H1 (cell line): ENCODE measurements around the gene UHMK1. TPM values are rescaled to one million over a fixed set of nuclear protein-coding genes. Genes with fewer than 3 reads are reported as not detected.

Source experiments
- CTCF ChIA-PET: fragments of 300-600 bp; sonication (Branson Sonifier 250); formaldehyde crosslinking; loops from one replicate; lab custom pipeline; 2021; ENCODE audit not compliant: partially characterized antibody; lab: Charles Lee
- POLR2A ChIA-PET: fragments of 300-600 bp; sonication (Branson Sonifier 250); formaldehyde crosslinking; loops from one replicate; lab custom pipeline; 2021; ENCODE audit warnings: inconsistent platforms; ENCODE audit not compliant: partially characterized antibody; lab: Charles Lee
- DNase-seq, 2 experiments: peaks; one replicate each; pipeline versions ENCODE4 v3.0.0 to v3.0.0-alpha.2; 2010 to 2022; ENCODE audit warnings: low spot score in 2 of 2, low read depth in 1 of 2, mixed read lengths in 1 of 2
- FAIRE-seq: peaks from 2 replicates; lab custom pipeline; 2011; peaks lifted over from hg19 to GRCh38; lab: Jason Lieb, UNC
- H2AFZ ChIP-seq: 2 replicates; pipeline ENCODE4 v1.8.1; 2012; ENCODE audit warnings: low read length, inconsistent platforms
- H2AK5ac ChIP-seq: 2 replicates; pipeline ENCODE4 v1.6.1; 2013; ENCODE audit warnings: low read depth, low read length
- H2BK120ac ChIP-seq: replicated peaks from 2 replicates; pipeline ENCODE3; 2013; ENCODE audit warnings: low read depth, low read length, inconsistent platforms
- H2BK12ac ChIP-seq: 2 replicates; pipeline ENCODE4 v1.6.1; 2013; ENCODE audit warnings: low read depth, low read length
- H2BK15ac ChIP-seq: 2 replicates; pipeline ENCODE4 v1.6.1; 2013; ENCODE audit warnings: low read length
- H2BK20ac ChIP-seq: 2 replicates; pipeline ENCODE4 v1.6.1; 2013; ENCODE audit warnings: low read length
- H2BK5ac ChIP-seq: 2 replicates; pipeline ENCODE4 v1.6.1; 2013; ENCODE audit warnings: low read depth, low read length
- H3K14ac ChIP-seq: 2 replicates; pipeline ENCODE4 v1.6.1; 2013; ENCODE audit warnings: inconsistent platforms; ENCODE audit not compliant: insufficient read length
- H3K18ac ChIP-seq: 2 replicates; pipeline ENCODE4 v1.6.1; 2013; ENCODE audit warnings: low read length; ENCODE audit errors: extremely low read depth
- H3K23ac ChIP-seq: 2 replicates; pipeline ENCODE4 v1.6.1; 2013; ENCODE audit warnings: inconsistent platforms; ENCODE audit not compliant: insufficient read length
- H3K23me2 ChIP-seq: 2 replicates; pipeline ENCODE4 v1.6.1; 2013; ENCODE audit warnings: low read depth, low read length
- H3K27ac ChIP-seq: 2 replicates; pipeline ENCODE4 v1.6.1; 2011; ENCODE audit warnings: low read depth, low read length, inconsistent platforms
- H3K27me3 ChIP-seq, 4 experiments: replicated peaks in 1 of 4; 1 replicate in 1 of 4; 2 replicates in 3 of 4; pipeline versions ENCODE4 v1.6.1 to v1.8.1; 2011 to 2013; ENCODE audit warnings: low read length in 3 of 4, mild to moderate bottlenecking in 3 of 4, inconsistent platforms in 2 of 4, mixed read lengths in 2 of 4, moderate library complexity in 1 of 4; ENCODE audit not compliant: control insufficient read depth in 3 of 4, insufficient read depth in 3 of 4; ENCODE audit errors: extremely low read depth in 1 of 4
- H3K36me3 ChIP-seq, 4 experiments: 2 replicates each; pipeline versions ENCODE4 v1.6.1 to v1.8.1; 2011 to 2013; ENCODE audit warnings: mild to moderate bottlenecking in 4 of 4, low read length in 3 of 4, moderate library complexity in 2 of 4, control low read depth in 1 of 4, inconsistent platforms in 1 of 4; ENCODE audit not compliant: insufficient read depth in 4 of 4, control insufficient read depth in 2 of 4
- H3K4ac ChIP-seq: replicated peaks from 2 replicates; pipeline ENCODE3; 2013; ENCODE audit warnings: low read length, low read depth, mixed read lengths, inconsistent platforms; ENCODE audit not compliant: insufficient read length
- H3K4me1 ChIP-seq, 4 experiments: replicated peaks in 1 of 4; 1 replicate in 1 of 4; 2 replicates in 3 of 4; pipeline versions ENCODE4 v1.6.1 to v1.8.1; 2011 to 2013; ENCODE audit warnings: low read length in 3 of 4, inconsistent platforms in 2 of 4, mixed read lengths in 1 of 4; ENCODE audit not compliant: insufficient read depth in 4 of 4, control insufficient read depth in 3 of 4
- H3K4me2 ChIP-seq, 2 experiments: 2 replicates each; pipeline versions ENCODE4 v1.6.1 to v1.8.1; 2011 to 2013; ENCODE audit warnings: low read depth in 2 of 2, low read length in 2 of 2, control low read depth in 1 of 2, inconsistent platforms in 1 of 2, mild to moderate bottlenecking in 1 of 2; ENCODE audit not compliant: insufficient read depth in 1 of 2
- H3K4me3 ChIP-seq, 4 experiments: fragments of 200-600, 300-600 bp in 1 of 4; sonication (generic), shearing (Covaris generic), sonication (Bioruptor Twin) in 1 of 4; 2 replicates each; pipeline versions ENCODE4 v1.5.1 to v1.8.1; 2011 to 2016; ENCODE audit warnings: low read length in 4 of 4, low read depth in 3 of 4, control low read depth in 2 of 4, inconsistent platforms in 2 of 4, mild to moderate bottlenecking in 2 of 4, mixed read lengths in 1 of 4, moderate library complexity in 1 of 4; ENCODE audit not compliant: insufficient read depth in 2 of 4; ENCODE audit errors: extremely low read depth in 1 of 4
- H3K56ac ChIP-seq: replicated peaks from 2 replicates; pipeline ENCODE3; 2013; ENCODE audit warnings: low read depth, mild to moderate bottlenecking, mixed read lengths, low read length, inconsistent platforms; ENCODE audit not compliant: insufficient read length
- H3K79me1 ChIP-seq: 2 replicates; pipeline ENCODE4 v1.6.1; 2013; ENCODE audit warnings: low read depth, low read length, control low read depth
- H3K79me2 ChIP-seq, 2 experiments: 2 replicates each; pipeline versions ENCODE4 v1.6.1 to v1.8.1; 2012 to 2013; ENCODE audit warnings: low read length in 2 of 2, mild to moderate bottlenecking in 2 of 2, inconsistent platforms in 1 of 2; ENCODE audit not compliant: insufficient read depth in 2 of 2, control insufficient read depth in 1 of 2
- H3K9ac ChIP-seq, 4 experiments: replicated peaks in 1 of 4; 1 replicate in 1 of 4; 2 replicates in 3 of 4; pipeline versions ENCODE4 v1.6.1 to v1.8.1; 2011 to 2013; ENCODE audit warnings: low read depth in 3 of 4, low read length in 3 of 4, control low read depth in 2 of 4, mild to moderate bottlenecking in 2 of 4, moderate library complexity in 2 of 4, inconsistent platforms in 1 of 4; ENCODE audit errors: extremely low read depth in 1 of 4
- H3K9me3 ChIP-seq, 2 experiments: 2 replicates each; pipeline versions ENCODE4 v1.6.1 to v1.8.1; 2012 to 2013; ENCODE audit warnings: mild to moderate bottlenecking in 2 of 2, moderate library complexity in 2 of 2, control low read depth in 1 of 2, inconsistent platforms in 1 of 2, low read depth in 1 of 2, low read length in 1 of 2, mixed read lengths in 1 of 2; ENCODE audit not compliant: insufficient read depth in 2 of 2
- H4K20me1 ChIP-seq, 2 experiments: replicated peaks in 1 of 2; 2 replicates each; pipeline versions ENCODE3 to v1.8.1; 2011 to 2013; ENCODE audit warnings: inconsistent platforms in 2 of 2, low read length in 2 of 2, mild to moderate bottlenecking in 1 of 2; ENCODE audit not compliant: insufficient read depth in 2 of 2, control insufficient read depth in 1 of 2
- H4K5ac ChIP-seq: 2 replicates; pipeline ENCODE4 v1.6.1; 2013; ENCODE audit warnings: low read length, low read depth, mixed read lengths, inconsistent platforms; ENCODE audit not compliant: insufficient read length
- H4K8ac ChIP-seq: 2 replicates; pipeline ENCODE4 v1.8.0; 2013; ENCODE audit warnings: mild to moderate bottlenecking, moderate library complexity, low read length, inconsistent platforms; ENCODE audit not compliant: insufficient read depth; ENCODE audit errors: extremely low read depth
- H4K91ac ChIP-seq: replicated peaks from 2 replicates; pipeline ENCODE3; 2013; ENCODE audit warnings: low read length, mixed read lengths, inconsistent platforms; ENCODE audit not compliant: insufficient read length
- ASH2L ChIP-seq: fragments of 200-600, 300-600 bp; sonication (generic); IDR thresholded peaks from one replicate; pipeline ENCODE4 v1.7.1; 2017; ENCODE audit warnings: low read length
- CREB1 ChIP-seq: IDR thresholded peaks from 2 replicates; pipeline ENCODE4 v1.6.1; 2012; ENCODE audit warnings: inconsistent platforms
- EZH2 ChIP-seq: fragments of 200-600 bp; sonication (generic); IDR thresholded peaks from 2 replicates; pipeline ENCODE4 v1.7.1; 2012; ENCODE audit warnings: low read depth, mild to moderate bottlenecking, moderate library complexity, low read length, inconsistent platforms; ENCODE audit not compliant: severe bottlenecking
- GABPA ChIP-seq: IDR thresholded peaks from 2 replicates; pipeline ENCODE4 v1.6.1; 2011; ENCODE audit warnings: mild to moderate bottlenecking, low read length, moderate library complexity, borderline replicate concordance; ENCODE audit not compliant: insufficient read depth
- POLR2A ChIP-seq, 2 experiments: IDR thresholded peaks; 1 replicate in 1 of 2; 2 replicates in 1 of 2; pipeline ENCODE4 v1.6.1; 2011; ENCODE audit warnings: low read depth in 2 of 2, low read length in 2 of 2, mild to moderate bottlenecking in 2 of 2; ENCODE audit errors: control extremely low read depth in 1 of 2
- RXRA ChIP-seq: IDR thresholded peaks from 2 replicates; pipeline ENCODE4 v1.6.1; 2011; ENCODE audit warnings: low read depth, mild to moderate bottlenecking, low read length, moderate library complexity; ENCODE audit not compliant: insufficient read depth
- SAP30 ChIP-seq: fragments of 300-600 bp; sonication (generic); IDR thresholded peaks from 2 replicates; pipeline ENCODE4 v1.7.1; 2012; ENCODE audit warnings: low read length, moderate library complexity, mild to moderate bottlenecking, inconsistent platforms; ENCODE audit not compliant: insufficient read depth, insufficient replicate concordance
- SIN3A ChIP-seq, 2 experiments: IDR thresholded peaks in 1 of 2; conservative IDR thresholded peaks in 1 of 2; 2 replicates each; pipeline ENCODE4 v1.6.1; 2011 to 2012; ENCODE audit warnings: low read length in 2 of 2, improper control_type of control experiment in 1 of 2, low read depth in 1 of 2, mild to moderate bottlenecking in 1 of 2
- SRF ChIP-seq: IDR thresholded peaks from 2 replicates; pipeline ENCODE4 v1.6.1; 2011; ENCODE audit warnings: mild to moderate bottlenecking, low read depth, low read length, moderate library complexity
- TEAD4 ChIP-seq: IDR thresholded peaks from 2 replicates; pipeline ENCODE4 v1.6.1; 2012; ENCODE audit warnings: low read depth, low read length, inconsistent platforms, mixed read lengths
- WGBS, 2 experiments: shearing (Covaris generic) in 1 of 2; methylation state at CpG; one replicate each; pipeline versions ENCODE4 v1.1.6 to v1.1.7; 2013 to 2015; ENCODE audit warnings: low lambda C conversion rate in 2 of 2, mixed read lengths in 2 of 2, inconsistent platforms in 1 of 2, low coverage in 1 of 2, missing lambda C conversion rate in 1 of 2; ENCODE audit not compliant: insufficient replicate concordance in 2 of 2, insufficient coverage in 1 of 2, insufficient read length in 1 of 2; ENCODE audit errors: extremely low coverage in 1 of 2, missing lambda C conversion rate in 1 of 2; 5-methylcytosine and 5-hydroxymethylcytosine counted together
- polyA plus RNA-seq, 7 experiments: library from polyadenylated mRNA; depleted of rRNA in 3 of 7; stranded (reverse) in 5 of 7; unstranded in 2 of 7; fragments of >200 nt in 5 of 7; fragments of 200-250 nt in 2 of 7; gene quantifications; 1 replicate in 5 of 7; 2 replicates in 1 of 7; 4 replicates in 1 of 7; pipeline versions ENCODE4 v1.2.1 to v1.2.3, GENCODE V29; 2011 to 2013; ENCODE audit warnings: missing spikeins in 2 of 7, mixed read lengths in 2 of 7
- total RNA-seq: library from RNA; stranded (reverse); fragmentation: NEBNext Ultra II Directional; extraction: Animal tissue kit (Norgen Biotek cat#: 25700); gene quantifications from 2 replicates; pipeline ENCODE4 v1.2.1, GENCODE V29; 2021
- TF ChIP-seq, protein P1 (sequence below): IDR thresholded peaks from 2 replicates; pipeline ENCODE4 v1.6.1; 2011; ENCODE audit warnings: low read depth, mild to moderate bottlenecking, low read length; ENCODE audit not compliant: insufficient read depth
- TF ChIP-seq, protein P2 (sequence below), 3 experiments: IDR thresholded peaks; 1 replicate in 2 of 3; 2 replicates in 1 of 3; pipeline versions ENCODE4 v1.5.1 to v1.6.1; 2011; ENCODE audit warnings: low read length in 3 of 3, mild to moderate bottlenecking in 3 of 3, inconsistent platforms in 2 of 3, low read depth in 1 of 3, moderate library complexity in 1 of 3; ENCODE audit not compliant: insufficient read depth in 1 of 3; ENCODE audit errors: control extremely low read depth in 1 of 3

The UHMK1 gene
- total and polyA plus RNA-seq, 2 of the 8 experiments (the other 6 are each of a cell fraction or from before 2014, with no cell fraction given) = 4.6 to 16.1 TPM

DNA sequence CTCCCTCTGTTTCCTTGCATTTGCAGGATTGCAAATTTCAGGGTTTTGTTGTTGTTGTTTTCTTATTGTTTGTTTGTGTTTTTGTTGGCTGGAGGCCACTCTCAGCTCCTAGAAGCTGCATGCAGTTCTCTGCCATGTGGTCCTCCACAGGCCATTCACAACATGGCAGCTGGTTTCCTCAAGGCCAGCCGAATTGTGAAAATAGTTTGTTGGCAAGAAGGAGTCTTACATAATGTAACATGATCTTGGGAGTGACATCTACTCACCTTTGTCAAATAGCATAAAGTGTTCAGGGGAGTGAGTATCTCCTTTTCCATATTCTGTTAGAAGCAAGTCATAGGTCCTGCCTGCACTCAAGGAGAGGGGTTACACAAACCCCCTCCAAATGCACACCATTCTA is 53.3 kb downstream of the UHMK1 start:
- H2BK20ac ChIP-seq = no peak overlapping the region
- no peak overlapping the region for H3K27ac ChIP-seq
- no peak overlapping the region for H2AK5ac ChIP-seq
- H2BK5ac ChIP-seq = no peak overlapping the region
- no peaks in the 10 kb centered on the region for H3K23me2 ChIP-seq
- H3K9me3 ChIP-seq = no peaks in the 10 kb centered on the region
- no peak overlapping the region for H4K91ac ChIP-seq
- H2BK15ac ChIP-seq = no peak overlapping the region
- no peak for DNase-seq
- no peaks in the 10 kb centered on the region for H3K27me3 ChIP-seq
- no peak overlapping the region for H3K14ac ChIP-seq
- 89% methylated on average over 1 of the region's 1 CpG; no CpG with 5 or more reads in 1 of the 2 experiments for WGBS, 2 experiments
- no peak overlapping the region for H3K9ac ChIP-seq
- FAIRE-seq = no peak
- H4K20me1 ChIP-seq = no peaks in the 10 kb centered on the region
- H2AFZ ChIP-seq = no peak overlapping the region; the same call in 1 of the 2 replicates
- H3K79me2 ChIP-seq = no peaks in the 10 kb centered on the region
- H4K8ac ChIP-seq = no peak overlapping the region
- H3K56ac ChIP-seq = no peak overlapping the region
- CTCF ChIA-PET = no interaction called here
- H3K4me2 ChIP-seq = no peak overlapping the region
- POLR2A ChIA-PET = no interaction called here
- H3K79me1 ChIP-seq = no peaks in the 10 kb centered on the region
- H3K18ac ChIP-seq = no peak overlapping the region
- H2BK120ac ChIP-seq = no peak overlapping the region
- H4K5ac ChIP-seq = no peak overlapping the region
- H3K36me3 ChIP-seq = no peaks in the 10 kb centered on the region
- no peak overlapping the region for H3K4ac ChIP-seq
- no peaks in the 10 kb centered on the region for H3K4me1 ChIP-seq
- no peak overlapping the region for H3K23ac ChIP-seq
- H3K4me3 ChIP-seq = no peak overlapping the region
- no peak overlapping the region for H2BK12ac ChIP-seq
- TF ChIP-seq TEAD4 (no peak), RXRA (no peak), SAP30 (no peak), CREB1 (no peak), ASH2L (no peak), EZH2 (no peak), GABPA (no peak), POLR2A (IDR thresholded peaks at IDR 0.05; ENCODE audit: control extremely low read depth in 1 of 2, low read depth in 2 of 2, low read length in 2 of 2) (no peak), SIN3A (conservative IDR thresholded peaks at IDR 0.05 in 1 of 2, IDR thresholded peaks at IDR 0.05 in 1 of 2; ENCODE audit: low read depth in 1 of 2, low read length in 2 of 2) (no peak), SRF (no peak)
- TF ChIP-seq, protein P1, sequence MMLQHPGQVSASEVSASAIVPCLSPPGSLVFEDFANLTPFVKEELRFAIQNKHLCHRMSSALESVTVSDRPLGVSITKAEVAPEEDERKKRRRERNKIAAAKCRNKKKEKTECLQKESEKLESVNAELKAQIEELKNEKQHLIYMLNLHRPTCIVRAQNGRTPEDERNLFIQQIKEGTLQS = no peak
- TF ChIP-seq, protein P2, sequence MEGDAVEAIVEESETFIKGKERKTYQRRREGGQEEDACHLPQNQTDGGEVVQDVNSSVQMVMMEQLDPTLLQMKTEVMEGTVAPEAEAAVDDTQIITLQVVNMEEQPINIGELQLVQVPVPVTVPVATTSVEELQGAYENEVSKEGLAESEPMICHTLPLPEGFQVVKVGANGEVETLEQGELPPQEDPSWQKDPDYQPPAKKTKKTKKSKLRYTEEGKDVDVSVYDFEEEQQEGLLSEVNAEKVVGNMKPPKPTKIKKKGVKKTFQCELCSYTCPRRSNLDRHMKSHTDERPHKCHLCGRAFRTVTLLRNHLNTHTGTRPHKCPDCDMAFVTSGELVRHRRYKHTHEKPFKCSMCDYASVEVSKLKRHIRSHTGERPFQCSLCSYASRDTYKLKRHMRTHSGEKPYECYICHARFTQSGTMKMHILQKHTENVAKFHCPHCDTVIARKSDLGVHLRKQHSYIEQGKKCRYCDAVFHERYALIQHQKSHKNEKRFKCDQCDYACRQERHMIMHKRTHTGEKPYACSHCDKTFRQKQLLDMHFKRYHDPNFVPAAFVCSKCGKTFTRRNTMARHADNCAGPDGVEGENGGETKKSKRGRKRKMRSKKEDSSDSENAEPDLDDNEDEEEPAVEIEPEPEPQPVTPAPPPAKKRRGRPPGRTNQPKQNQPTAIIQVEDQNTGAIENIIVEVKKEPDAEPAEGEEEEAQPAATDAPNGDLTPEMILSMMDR (IDR thresholded peaks at IDR 0.05; ENCODE audit: control extremely low read depth in 1 of 3, insufficient read depth in 1 of 3, low read depth in 1 of 3, low read length in 3 of 3) = no peak
